HCT116 (cell line): Measurements from ENCODE around the gene MYO7A.

Source experiments
- ATF3 ChIP-seq: IDR thresholded peaks from 2 replicates; pipeline ENCODE4 v1.6.1; 2012
- CBX3 ChIP-seq: IDR thresholded peaks from 2 replicates; pipeline ENCODE4 v1.6.1; 2012; ENCODE audit warnings: low read depth
- CTCF ChIP-seq, 3 experiments: fragments of 200-600 bp in 1 of 3; sonication (generic) in 1 of 3; IDR thresholded peaks in 2 of 3; conservative IDR thresholded peaks in 1 of 3; 2 replicates each; pipeline ENCODE4 v1.5.1; 2012 to 2017; ENCODE audit warnings: low read depth in 2 of 3, low read length in 2 of 3, antibody characterized with exemption in 1 of 3, borderline replicate concordance in 1 of 3, control low read depth in 1 of 3, mild to moderate bottlenecking in 1 of 3, mixed read lengths in 1 of 3, mixed run types in 1 of 3, moderate library complexity in 1 of 3; ENCODE audit not compliant: insufficient read depth in 1 of 3
- EZH2 ChIP-seq: fragments of 200-600 bp; sonication (generic); IDR thresholded peaks from 2 replicates; pipeline ENCODE4 v1.6.1; 2017; ENCODE audit warnings: antibody characterized with exemption, mixed run types
- EZH2phosphoT487 ChIP-seq: fragments of 200-600 bp; IDR thresholded peaks from 2 replicates; pipeline ENCODE4 v1.6.1; 2018; ENCODE audit warnings: antibody characterized with exemption, borderline replicate concordance
- FOSL1 ChIP-seq: IDR thresholded peaks from 2 replicates; pipeline ENCODE4 v1.6.1; 2012; ENCODE audit warnings: low read depth
- POLR2A ChIP-seq: IDR thresholded peaks from 2 replicates; pipeline ENCODE4 v1.7.0; 2011; ENCODE audit warnings: borderline replicate concordance; ENCODE audit not compliant: insufficient read depth, insufficient read length; ENCODE audit errors: extremely low read depth
- POLR2AphosphoS5 ChIP-seq: IDR thresholded peaks from 2 replicates; pipeline ENCODE4 v1.6.1; 2011; ENCODE audit warnings: mild to moderate bottlenecking, low read depth, low read length, moderate library complexity
- RAD21 ChIP-seq: IDR thresholded peaks from 2 replicates; pipeline ENCODE4 v1.6.1; 2012; ENCODE audit warnings: low read depth, mild to moderate bottlenecking
- SRF ChIP-seq: IDR thresholded peaks from 2 replicates; pipeline ENCODE4 v1.6.1; 2012; ENCODE audit warnings: low read depth
- TCF7L2 ChIP-seq: IDR thresholded peaks from 2 replicates; pipeline ENCODE4 v1.7.0; 2011; ENCODE audit warnings: borderline replicate concordance, inconsistent platforms; ENCODE audit not compliant: insufficient read depth, insufficient read length; ENCODE audit errors: extremely low read depth
- YY1 ChIP-seq: IDR thresholded peaks from 2 replicates; pipeline ENCODE4 v1.6.1; 2011; ENCODE audit warnings: low read length, low read depth, moderate library complexity, mild to moderate bottlenecking; ENCODE audit not compliant: insufficient replicate concordance; ENCODE audit errors: extremely low read depth

GRCh38 chr11:77223797-77224196, 95.8 kb downstream of the MYO7A start:
- no peak for TF ChIP-seq POLR2A
- TF ChIP-seq CTCF (IDR thresholded peaks at IDR 0.05 in 2 of 3, conservative IDR thresholded peaks at IDR 0.05 in 1 of 3; ENCODE audit: borderline replicate concordance in 1 of 3, insufficient read depth in 1 of 3, low read depth in 2 of 3, low read length in 2 of 3), result no peak
- no peak for TF ChIP-seq CBX3
- TF ChIP-seq ATF3, result no peak
- no peak for TF ChIP-seq YY1
- no peak for TF ChIP-seq FOSL1
- TF ChIP-seq SRF, result no peak
- no peak for TF ChIP-seq EZH2phosphoT487
- no peak for TF ChIP-seq TCF7L2
- no peak for TF ChIP-seq EZH2
- no peak for TF ChIP-seq RAD21
- no peak for TF ChIP-seq POLR2AphosphoS5
